ENCODE measurements around the gene FLNB.
"Not testable (repeated sequence)": the region's sequence is repeated elsewhere in the genome, so short reads cannot be mapped to it uniquely, and the experiment has no call there.

FLNB gene

GRCh38 chr3:58052373-58053273 lies 44.4 kb downstream of the FLNB start:
- DNase-seq (ENCODE audit: low spot score) = no peak

- no peak for DNase-seq (ENCODE audit: low spot score)
Observed at GRCh38 chr3:58054652-58055051, 46.4 kb downstream of the FLNB start.

- no peak for DNase-seq (ENCODE audit: low spot score)
Observed at GRCh38 chr3:58055314-58055713, 47.1 kb downstream of the FLNB start.

- not testable (repeated sequence) for DNase-seq (ENCODE audit: low spot score)
Observed at GRCh38 chr3:58055891-58056290, 47.7 kb downstream of the FLNB start.

- no peak for DNase-seq (ENCODE audit: low spot score)
Observed at GRCh38 chr3:58058361-58059263, 50.4 kb downstream of the FLNB start.

GRCh38 chr3:58059349-58060321 lies 51.4 kb downstream of the FLNB start:
- no peak for DNase-seq (ENCODE audit: low spot score)

GRCh38 chr3:58062472-58062871 lies 54.2 kb downstream of the FLNB start:
- DNase-seq (ENCODE audit: low spot score) = no peak

- DNase-seq (ENCODE audit: low spot score) = no peak
Observed at GRCh38 chr3:58063022-58063815, 55.0 kb downstream of the FLNB start.

- no peak for DNase-seq (ENCODE audit: low spot score)
Observed at GRCh38 chr3:58064923-58065638, 56.9 kb downstream of the FLNB start.

GRCh38 chr3:58065700-58066167 lies 57.5 kb downstream of the FLNB start:
- no peak for DNase-seq (ENCODE audit: low spot score)

GRCh38 chr3:58066842-58067241 lies 58.6 kb downstream of the FLNB start:
- no peak for DNase-seq (ENCODE audit: low spot score)

- DNase-seq (ENCODE audit: low spot score) = no peak
Observed at GRCh38 chr3:58068122-58068809, 60.0 kb downstream of the FLNB start.

GRCh38 chr3:58071480-58071971 lies 63.3 kb downstream of the FLNB start:
- no peak for DNase-seq (ENCODE audit: low spot score)

GRCh38 chr3:58072052-58072762 lies 64.0 kb downstream of the FLNB start:
- no peak for DNase-seq (ENCODE audit: low spot score)

GRCh38 chr3:58072763-58073130 lies 64.5 kb downstream of the FLNB start:
- DNase-seq (ENCODE audit: low spot score) = no peak

GRCh38 chr3:58073301-58074108 lies 65.3 kb downstream of the FLNB start:
- no peak for DNase-seq (ENCODE audit: low spot score)

GRCh38 chr3:58074116-58074715 lies 66.0 kb downstream of the FLNB start:
- DNase-seq (ENCODE audit: low spot score) = no peak

Measured in hematopoietic multipotent progenitor cell treated with erythropoietin and hydrocortisone succinate and interleukin-3 and kit ligand, for 17 days (in vitro differentiated cells).